Vagina (tissue), 2 donors: ENCODE results near the gene ROM1. TPM values are rescaled to one million over a fixed set of nuclear protein-coding genes. Genes with fewer than 3 reads are reported as not detected.
A peak's percentile ranks its signal among the peaks of the same experiment; 100 is the strongest.
"Not testable (repeated sequence)": the region's sequence is repeated elsewhere in the genome, so short reads cannot be mapped to it uniquely, and the experiment has no call there.

Experiments used
- DNase-seq, 2 donors: peaks; one replicate each; pipeline ENCODE4 v3.0.0-alpha.2; 2017; ENCODE audit errors: extremely low spot score in 2 of 2
- H3K27ac ChIP-seq: fragments of 200-600 bp; sonication (generic); one replicate; pipeline ENCODE4 v1.5.1; 2019
- H3K27me3 ChIP-seq: fragments of 200-600 bp; sonication (generic); one replicate; pipeline ENCODE4 v1.5.1; 2019
- H3K36me3 ChIP-seq, 2 donors: fragments of 200-600 bp; sonication (generic); one replicate each; pipeline ENCODE4 v1.5.1; 2017 to 2019
- H3K4me1 ChIP-seq: fragments of 200-600 bp; sonication (generic); one replicate; pipeline ENCODE4 v1.5.1; 2019
- H3K4me3 ChIP-seq, 2 donors: fragments of 200-600 bp; sonication (generic); 1 replicate in 1 of 2; 2 replicates in 1 of 2; pipeline ENCODE4 v1.5.1; 2016 to 2019
- H3K9me3 ChIP-seq: fragments of 200-600 bp; sonication (generic); one replicate; pipeline ENCODE4 v1.5.1; 2019
- POLR2A ChIP-seq, 2 donors: fragments of 450-650 bp; IDR thresholded peaks; one replicate each; pipeline ENCODE4 v1.6.1; 2017; ENCODE audit warnings: antibody characterized with exemption in 2 of 2, mild to moderate bottlenecking in 2 of 2, moderate library complexity in 2 of 2
- POLR2AphosphoS5 ChIP-seq, 2 donors: sonication (generic); formaldehyde crosslinking; IDR thresholded peaks; one replicate each; pipeline ENCODE4 v1.9.0; 2017; ENCODE audit warnings: antibody characterized with exemption in 2 of 2, mild to moderate bottlenecking in 2 of 2, low read depth in 1 of 2; ENCODE audit not compliant: insufficient read depth in 1 of 2
- intact Hi-C: fragments of 100-400 bp; cut with DNase I; formaldehyde crosslinking; loops from one replicate; pipeline ENCODE4 v1.15.1; 2023
- total RNA-seq: library from RNA; depleted of rRNA; stranded (reverse); fragments of >200 nt; gene quantifications from one replicate; pipeline ENCODE4 v1.2.3, GENCODE V29; 2016
- TF ChIP-seq, protein P1 (sequence below), 3 experiments: fragments of 450-650 bp in 2 of 3; fragments of 200-600 bp in 1 of 3; sonication (generic) in 1 of 3; IDR thresholded peaks; one replicate each; pipeline ENCODE4 v1.5.1; 2017 to 2019; ENCODE audit warnings: antibody characterized with exemption in 3 of 3, mild to moderate bottlenecking in 2 of 3, moderate library complexity in 2 of 3

The ROM1 gene
- total RNA-seq, 1 donor from 2014 or later: 6.1 TPM

- Histone ChIP-seq H3K9me3 (no peaks in the 10 kb centered on the region), H3K4me1 (peaks cover 29% of the 10 kb centered on the region), H3K4me3 (no peak overlapping the region), H3K27me3 (no peaks in the 10 kb centered on the region), H3K36me3 (peaks cover 0 to 74% of the 10 kb centered on the region in 2 donors), H3K27ac (no peak overlapping the region)
- intact Hi-C loops: no loop called here
- TF ChIP-seq POLR2AphosphoS5 (IDR thresholded peaks at IDR 0.05; ENCODE audit: insufficient read depth in 1 of 2, low read depth in 1 of 2) (no peak), POLR2A (IDR thresholded peaks at IDR 0.05) (no peak)
- TF ChIP-seq, protein P1, sequence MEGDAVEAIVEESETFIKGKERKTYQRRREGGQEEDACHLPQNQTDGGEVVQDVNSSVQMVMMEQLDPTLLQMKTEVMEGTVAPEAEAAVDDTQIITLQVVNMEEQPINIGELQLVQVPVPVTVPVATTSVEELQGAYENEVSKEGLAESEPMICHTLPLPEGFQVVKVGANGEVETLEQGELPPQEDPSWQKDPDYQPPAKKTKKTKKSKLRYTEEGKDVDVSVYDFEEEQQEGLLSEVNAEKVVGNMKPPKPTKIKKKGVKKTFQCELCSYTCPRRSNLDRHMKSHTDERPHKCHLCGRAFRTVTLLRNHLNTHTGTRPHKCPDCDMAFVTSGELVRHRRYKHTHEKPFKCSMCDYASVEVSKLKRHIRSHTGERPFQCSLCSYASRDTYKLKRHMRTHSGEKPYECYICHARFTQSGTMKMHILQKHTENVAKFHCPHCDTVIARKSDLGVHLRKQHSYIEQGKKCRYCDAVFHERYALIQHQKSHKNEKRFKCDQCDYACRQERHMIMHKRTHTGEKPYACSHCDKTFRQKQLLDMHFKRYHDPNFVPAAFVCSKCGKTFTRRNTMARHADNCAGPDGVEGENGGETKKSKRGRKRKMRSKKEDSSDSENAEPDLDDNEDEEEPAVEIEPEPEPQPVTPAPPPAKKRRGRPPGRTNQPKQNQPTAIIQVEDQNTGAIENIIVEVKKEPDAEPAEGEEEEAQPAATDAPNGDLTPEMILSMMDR (IDR thresholded peaks at IDR 0.05): no peak
- DNase-seq: no peak
Measured at GRCh38 chr11:62569611-62570010, 43.4 kb upstream of the ROM1 start.

GRCh38 chr11:62570903-62571302 is 42.2 kb upstream of the ROM1 start:
- intact Hi-C loops, H3K27me3 ChIP-seq, H3K27ac ChIP-seq, H3K4me3 ChIP-seq, DNase-seq, H3K9me3 ChIP-seq: not testable (repeated sequence)
- Histone ChIP-seq H3K36me3 (peaks cover 0 to 62% of the 10 kb centered on the region in 2 donors), H3K4me1 (peaks cover 42% of the 10 kb centered on the region)

- Histone ChIP-seq H3K36me3 (peaks cover 0 to 60% of the 10 kb centered on the region in 2 donors), H3K4me1 (peaks cover 48% of the 10 kb centered on the region)
- H3K4me3 ChIP-seq, intact Hi-C loops, DNase-seq, H3K9me3 ChIP-seq, H3K27me3 ChIP-seq, H3K27ac ChIP-seq: not testable (repeated sequence)
Measured at GRCh38 chr11:62571493-62571892, 41.6 kb upstream of the ROM1 start.

- DNase-seq: no peak
- Histone ChIP-seq H3K36me3 (peaks cover 0 to 57% of the 10 kb centered on the region in 2 donors), H3K27me3 (no peaks in the 10 kb centered on the region), H3K9me3 (no peaks in the 10 kb centered on the region), H3K27ac (peak overlapping the region; percentile 100), H3K4me3 (peak overlapping the region; percentile 53 to 84), H3K4me1 (peaks cover 54% of the 10 kb centered on the region)
- intact Hi-C loops: no loop called here
- TF ChIP-seq POLR2AphosphoS5 (IDR thresholded peaks at IDR 0.05; ENCODE audit: insufficient read depth in 1 of 2, low read depth in 1 of 2) (no peak), POLR2A (IDR thresholded peaks at IDR 0.05) (no peak)
- TF ChIP-seq, protein P1 (IDR thresholded peaks at IDR 0.05): no peak
Measured at GRCh38 chr11:62572431-62572830, 40.6 kb upstream of the ROM1 start.

GRCh38 chr11:62573006-62573591 is 40.0 kb upstream of the ROM1 start:
- H3K4me1 ChIP-seq: peaks cover 54% of the 10 kb centered on the region
- intact Hi-C loops: no loop called here
- H3K36me3 ChIP-seq: peaks cover 0 to 52% of the 10 kb centered on the region in 2 donors
- H3K4me3 ChIP-seq: peak overlapping the region; percentile 53 to 84
- TF ChIP-seq POLR2AphosphoS5 (IDR thresholded peaks at IDR 0.05; ENCODE audit: insufficient read depth in 1 of 2, low read depth in 1 of 2) (no peak), POLR2A (IDR thresholded peaks at IDR 0.05) (no peak)
- TF ChIP-seq, protein P1 (IDR thresholded peaks at IDR 0.05): no peak
- H3K27ac ChIP-seq: peak overlapping the region; percentile 100
- no peak for DNase-seq
- H3K9me3 ChIP-seq: no peaks in the 10 kb centered on the region
- H3K27me3 ChIP-seq: no peaks in the 10 kb centered on the region

DNA sequence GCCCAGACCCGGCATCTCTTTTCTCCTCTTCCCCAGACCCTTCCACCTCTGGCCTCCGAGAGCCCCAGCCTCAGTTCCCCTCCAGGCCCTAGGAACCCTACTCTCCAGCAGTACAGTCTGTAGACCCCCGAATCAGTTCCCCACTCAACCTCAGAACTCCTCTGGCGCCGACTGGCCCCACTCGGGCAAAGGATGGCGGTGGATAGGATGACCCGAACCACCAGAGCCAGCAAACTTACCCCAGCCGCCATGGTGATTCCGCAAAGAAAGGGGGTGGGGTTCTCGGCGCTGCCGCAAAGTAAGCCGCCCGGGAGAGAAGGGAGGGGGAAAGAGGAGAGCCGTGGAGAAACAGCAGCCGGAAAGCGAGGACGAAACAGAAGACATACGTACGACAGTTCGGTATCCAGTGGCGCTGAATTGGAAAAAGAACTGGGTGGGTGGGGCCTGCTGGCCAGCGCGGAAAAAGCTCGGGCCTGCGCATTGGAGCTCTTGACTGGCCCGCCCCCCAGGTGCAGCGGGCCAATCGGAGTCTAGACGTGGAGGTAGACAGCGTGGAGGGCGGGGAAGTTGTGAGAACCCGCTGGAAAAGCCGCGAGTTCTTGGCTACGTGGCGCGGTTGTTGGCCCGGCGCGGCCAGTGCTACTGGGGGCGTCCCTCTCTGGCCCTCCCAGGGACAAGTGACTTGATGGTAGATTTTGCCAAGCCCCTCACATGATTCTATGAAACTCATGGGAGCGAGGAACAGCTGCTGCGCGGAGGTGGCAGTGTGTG is 39.3 kb upstream of the ROM1 start, which contains the start of gene EEF1G:
TSS of gene EEF1G (minus strand) at position 300 of the 771 bp plus-strand sequence. CDS start at position 251, 49 bp downstream.
- Histone ChIP-seq H3K27ac (peak within 1 kb of the TSS; percentile 100), H3K4me1 (peaks cover 54% of the 10 kb centered on the region), H3K36me3 (peaks cover 0 to 52% of the 10 kb centered on the region in 2 donors), H3K27me3 (no peaks in the 10 kb centered on the region), H3K4me3 (peak within 1 kb of the TSS; percentile 79 to 84), H3K9me3 (no peaks in the 10 kb centered on the region)
- TF ChIP-seq, protein P1 (IDR thresholded peaks at IDR 0.05): peak in 1 of 3 experiments; percentile 6
- peak; percentile 98 to 99 for TF ChIP-seq POLR2AphosphoS5 (IDR thresholded peaks at IDR 0.05; ENCODE audit: insufficient read depth in 1 of 2, low read depth in 1 of 2)
- peak in 1 of 2 donors; percentile 88 for TF ChIP-seq POLR2A (IDR thresholded peaks at IDR 0.05)
- peak in 1 of 2 donors; percentile 100 for DNase-seq
- intact Hi-C loops: loop anchor here (1.0 kb wide), 1 partner anchor 28 kb away; no protein-coding TSS in a partner anchor
